ENCODE data around the gene PATJ. TPM values are rescaled to one million over a fixed set of nuclear protein-coding genes. Genes with fewer than 3 reads are reported as not detected.

PATJ gene
- total RNA-seq, 1 experiment from 2014 or later = 57.9 TPM

DNA sequence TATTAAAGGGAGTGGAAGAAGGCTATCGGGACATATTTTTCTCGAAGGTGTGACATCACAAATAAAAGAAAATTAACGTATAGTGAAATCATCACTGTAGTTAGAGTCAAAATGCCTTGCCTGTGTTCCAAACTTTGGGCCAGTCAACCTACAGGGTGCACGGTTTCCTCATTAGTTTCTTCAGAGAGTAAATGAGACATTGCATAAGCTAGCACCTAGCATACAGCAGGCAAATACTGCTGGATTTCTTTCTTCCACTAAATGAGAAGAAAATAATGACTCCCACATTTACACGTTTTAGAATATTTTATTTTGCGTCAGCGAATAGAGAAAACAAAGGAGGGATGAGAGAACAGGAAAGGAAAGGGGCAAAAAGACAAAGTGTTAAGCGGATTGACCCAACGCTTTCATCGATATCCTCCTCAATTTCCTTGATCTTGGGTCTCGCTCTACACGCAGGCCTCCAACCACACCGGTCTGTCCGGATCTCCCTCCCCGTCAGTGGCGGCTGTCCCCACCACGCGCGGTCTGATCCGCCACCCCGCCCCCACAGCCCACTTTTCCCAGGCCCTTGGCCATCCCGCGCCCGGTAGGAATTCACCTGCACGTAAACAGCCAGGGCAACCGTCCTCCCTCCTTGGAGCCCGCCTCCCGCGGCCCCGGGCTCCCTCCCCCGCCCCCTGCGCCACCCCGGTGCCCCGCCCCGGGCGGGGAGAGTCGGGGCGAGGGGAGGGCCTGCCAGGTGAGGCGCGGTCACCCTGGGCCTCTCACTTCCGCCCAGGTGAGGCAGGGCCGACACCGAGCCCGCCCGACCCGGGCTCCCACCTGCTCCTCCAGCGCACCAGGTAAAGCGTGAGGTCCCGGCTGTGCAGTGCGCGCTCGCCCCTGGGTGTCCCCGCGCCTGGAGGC lies at the start of gene PATJ (continued):
- TF ChIP-seq ETV6 (CRISPR knock-in tag; IDR thresholded peaks at IDR 0.05) = no peak
- TF ChIP-seq ZNF219 (CRISPR knock-in tag; IDR thresholded peaks at IDR 0.05; ENCODE audit: borderline replicate concordance) = no peak
- TF ChIP-seq, protein P1, sequence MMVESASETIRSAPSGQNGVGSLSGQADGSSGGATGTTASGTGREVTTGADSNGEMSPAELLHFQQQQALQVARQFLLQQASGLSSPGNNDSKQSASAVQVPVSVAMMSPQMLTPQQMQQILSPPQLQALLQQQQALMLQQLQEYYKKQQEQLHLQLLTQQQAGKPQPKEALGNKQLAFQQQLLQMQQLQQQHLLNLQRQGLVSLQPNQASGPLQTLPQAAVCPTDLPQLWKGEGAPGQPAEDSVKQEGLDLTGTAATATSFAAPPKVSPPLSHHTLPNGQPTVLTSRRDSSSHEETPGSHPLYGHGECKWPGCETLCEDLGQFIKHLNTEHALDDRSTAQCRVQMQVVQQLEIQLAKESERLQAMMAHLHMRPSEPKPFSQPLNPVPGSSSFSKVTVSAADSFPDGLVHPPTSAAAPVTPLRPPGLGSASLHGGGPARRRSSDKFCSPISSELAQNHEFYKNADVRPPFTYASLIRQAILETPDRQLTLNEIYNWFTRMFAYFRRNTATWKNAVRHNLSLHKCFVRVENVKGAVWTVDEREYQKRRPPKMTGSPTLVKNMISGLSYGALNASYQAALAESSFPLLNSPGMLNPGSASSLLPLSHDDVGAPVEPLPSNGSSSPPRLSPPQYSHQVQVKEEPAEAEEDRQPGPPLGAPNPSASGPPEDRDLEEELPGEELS (CRISPR knock-in tag; IDR thresholded peaks at IDR 0.05) = no peak
- no peak for TF ChIP-seq NFATC4 (CRISPR knock-in tag; IDR thresholded peaks at IDR 0.05)
- TF ChIP-seq, protein P2, sequence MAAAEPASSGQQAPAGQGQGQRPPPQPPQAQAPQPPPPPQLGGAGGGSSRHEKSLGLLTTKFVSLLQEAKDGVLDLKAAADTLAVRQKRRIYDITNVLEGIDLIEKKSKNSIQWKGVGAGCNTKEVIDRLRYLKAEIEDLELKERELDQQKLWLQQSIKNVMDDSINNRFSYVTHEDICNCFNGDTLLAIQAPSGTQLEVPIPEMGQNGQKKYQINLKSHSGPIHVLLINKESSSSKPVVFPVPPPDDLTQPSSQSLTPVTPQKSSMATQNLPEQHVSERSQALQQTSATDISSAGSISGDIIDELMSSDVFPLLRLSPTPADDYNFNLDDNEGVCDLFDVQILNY (CRISPR knock-in tag; IDR thresholded peaks at IDR 0.05) = 0 out of 2 replicates have a peak, but pooled peaks have one; percentile 20
- TF ChIP-seq FOXK1 (CRISPR knock-in tag; IDR thresholded peaks at IDR 0.05) = 0 out of 2 replicates have a peak, but pooled peaks have one; percentile 15
- TF ChIP-seq HMGA2 (CRISPR knock-in tag; IDR thresholded peaks at IDR 0.05) = no peak
- TF ChIP-seq JAZF1 (CRISPR knock-in tag; IDR thresholded peaks at IDR 0.05) = no peak
- TF ChIP-seq IRF2 (CRISPR knock-in tag; IDR thresholded peaks at IDR 0.05; ENCODE audit: borderline replicate concordance, low read depth) = no peak
- TF ChIP-seq, protein P3, sequence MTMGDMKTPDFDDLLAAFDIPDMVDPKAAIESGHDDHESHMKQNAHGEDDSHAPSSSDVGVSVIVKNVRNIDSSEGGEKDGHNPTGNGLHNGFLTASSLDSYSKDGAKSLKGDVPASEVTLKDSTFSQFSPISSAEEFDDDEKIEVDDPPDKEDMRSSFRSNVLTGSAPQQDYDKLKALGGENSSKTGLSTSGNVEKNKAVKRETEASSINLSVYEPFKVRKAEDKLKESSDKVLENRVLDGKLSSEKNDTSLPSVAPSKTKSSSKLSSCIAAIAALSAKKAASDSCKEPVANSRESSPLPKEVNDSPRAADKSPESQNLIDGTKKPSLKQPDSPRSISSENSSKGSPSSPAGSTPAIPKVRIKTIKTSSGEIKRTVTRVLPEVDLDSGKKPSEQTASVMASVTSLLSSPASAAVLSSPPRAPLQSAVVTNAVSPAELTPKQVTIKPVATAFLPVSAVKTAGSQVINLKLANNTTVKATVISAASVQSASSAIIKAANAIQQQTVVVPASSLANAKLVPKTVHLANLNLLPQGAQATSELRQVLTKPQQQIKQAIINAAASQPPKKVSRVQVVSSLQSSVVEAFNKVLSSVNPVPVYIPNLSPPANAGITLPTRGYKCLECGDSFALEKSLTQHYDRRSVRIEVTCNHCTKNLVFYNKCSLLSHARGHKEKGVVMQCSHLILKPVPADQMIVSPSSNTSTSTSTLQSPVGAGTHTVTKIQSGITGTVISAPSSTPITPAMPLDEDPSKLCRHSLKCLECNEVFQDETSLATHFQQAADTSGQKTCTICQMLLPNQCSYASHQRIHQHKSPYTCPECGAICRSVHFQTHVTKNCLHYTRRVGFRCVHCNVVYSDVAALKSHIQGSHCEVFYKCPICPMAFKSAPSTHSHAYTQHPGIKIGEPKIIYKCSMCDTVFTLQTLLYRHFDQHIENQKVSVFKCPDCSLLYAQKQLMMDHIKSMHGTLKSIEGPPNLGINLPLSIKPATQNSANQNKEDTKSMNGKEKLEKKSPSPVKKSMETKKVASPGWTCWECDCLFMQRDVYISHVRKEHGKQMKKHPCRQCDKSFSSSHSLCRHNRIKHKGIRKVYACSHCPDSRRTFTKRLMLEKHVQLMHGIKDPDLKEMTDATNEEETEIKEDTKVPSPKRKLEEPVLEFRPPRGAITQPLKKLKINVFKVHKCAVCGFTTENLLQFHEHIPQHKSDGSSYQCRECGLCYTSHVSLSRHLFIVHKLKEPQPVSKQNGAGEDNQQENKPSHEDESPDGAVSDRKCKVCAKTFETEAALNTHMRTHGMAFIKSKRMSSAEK (CRISPR knock-in tag; IDR thresholded peaks at IDR 0.05; ENCODE audit: borderline replicate concordance) = no peak
- TF ChIP-seq, protein P4, sequence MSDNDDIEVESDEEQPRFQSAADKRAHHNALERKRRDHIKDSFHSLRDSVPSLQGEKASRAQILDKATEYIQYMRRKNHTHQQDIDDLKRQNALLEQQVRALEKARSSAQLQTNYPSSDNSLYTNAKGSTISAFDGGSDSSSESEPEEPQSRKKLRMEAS (CRISPR knock-in tag; IDR thresholded peaks at IDR 0.05) = peak; percentile 17; the same call in 1 of the 2 replicates
- no peak for TF ChIP-seq CBFB (CRISPR knock-in tag; IDR thresholded peaks at IDR 0.05; ENCODE audit: low read depth)
- 0 out of 2 replicates have a peak, but pooled peaks have one; percentile 5 for TF ChIP-seq ZNF263 (CRISPR knock-in tag; IDR thresholded peaks at IDR 0.05; ENCODE audit: low read depth)
- TF ChIP-seq, protein P5, sequence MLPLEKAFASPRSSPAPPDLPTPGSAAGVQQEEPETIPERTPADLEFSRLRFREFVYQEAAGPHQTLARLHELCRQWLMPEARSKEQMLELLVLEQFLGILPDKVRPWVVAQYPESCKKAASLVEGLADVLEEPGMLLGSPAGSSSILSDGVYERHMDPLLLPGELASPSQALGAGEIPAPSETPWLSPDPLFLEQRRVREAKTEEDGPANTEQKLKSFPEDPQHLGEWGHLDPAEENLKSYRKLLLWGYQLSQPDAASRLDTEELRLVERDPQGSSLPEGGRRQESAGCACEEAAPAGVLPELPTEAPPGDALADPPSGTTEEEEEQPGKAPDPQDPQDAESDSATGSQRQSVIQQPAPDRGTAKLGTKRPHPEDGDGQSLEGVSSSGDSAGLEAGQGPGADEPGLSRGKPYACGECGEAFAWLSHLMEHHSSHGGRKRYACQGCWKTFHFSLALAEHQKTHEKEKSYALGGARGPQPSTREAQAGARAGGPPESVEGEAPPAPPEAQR (CRISPR knock-in tag; IDR thresholded peaks at IDR 0.05) = no peak
- peak; percentile 50; the same call in 1 of the 2 replicates for TF ChIP-seq SP1 (CRISPR knock-in tag; conservative IDR thresholded peaks at IDR 0.05)
- TF ChIP-seq, protein P6, sequence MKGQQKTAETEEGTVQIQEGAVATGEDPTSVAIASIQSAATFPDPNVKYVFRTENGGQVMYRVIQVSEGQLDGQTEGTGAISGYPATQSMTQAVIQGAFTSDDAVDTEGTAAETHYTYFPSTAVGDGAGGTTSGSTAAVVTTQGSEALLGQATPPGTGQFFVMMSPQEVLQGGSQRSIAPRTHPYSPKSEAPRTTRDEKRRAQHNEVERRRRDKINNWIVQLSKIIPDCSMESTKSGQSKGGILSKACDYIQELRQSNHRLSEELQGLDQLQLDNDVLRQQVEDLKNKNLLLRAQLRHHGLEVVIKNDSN (CRISPR knock-in tag; IDR thresholded peaks at IDR 0.05) = no peak

Data from WTC11 (cell line).